GM20000 (cell line): ENCODE data around the gene CHST13.

Experiments
- DNase-seq: peaks from one replicate; pipeline ENCODE4 v3.0.0; 2012; ENCODE audit warnings: low spot score
- TF ChIP-seq, protein P1 (sequence below): IDR thresholded peaks from 2 replicates; pipeline ENCODE4 v1.5.1; 2012; ENCODE audit warnings: mild to moderate bottlenecking, control low read depth; ENCODE audit errors: extremely low read depth, missing control alignments

The CHST13 gene

DNA sequence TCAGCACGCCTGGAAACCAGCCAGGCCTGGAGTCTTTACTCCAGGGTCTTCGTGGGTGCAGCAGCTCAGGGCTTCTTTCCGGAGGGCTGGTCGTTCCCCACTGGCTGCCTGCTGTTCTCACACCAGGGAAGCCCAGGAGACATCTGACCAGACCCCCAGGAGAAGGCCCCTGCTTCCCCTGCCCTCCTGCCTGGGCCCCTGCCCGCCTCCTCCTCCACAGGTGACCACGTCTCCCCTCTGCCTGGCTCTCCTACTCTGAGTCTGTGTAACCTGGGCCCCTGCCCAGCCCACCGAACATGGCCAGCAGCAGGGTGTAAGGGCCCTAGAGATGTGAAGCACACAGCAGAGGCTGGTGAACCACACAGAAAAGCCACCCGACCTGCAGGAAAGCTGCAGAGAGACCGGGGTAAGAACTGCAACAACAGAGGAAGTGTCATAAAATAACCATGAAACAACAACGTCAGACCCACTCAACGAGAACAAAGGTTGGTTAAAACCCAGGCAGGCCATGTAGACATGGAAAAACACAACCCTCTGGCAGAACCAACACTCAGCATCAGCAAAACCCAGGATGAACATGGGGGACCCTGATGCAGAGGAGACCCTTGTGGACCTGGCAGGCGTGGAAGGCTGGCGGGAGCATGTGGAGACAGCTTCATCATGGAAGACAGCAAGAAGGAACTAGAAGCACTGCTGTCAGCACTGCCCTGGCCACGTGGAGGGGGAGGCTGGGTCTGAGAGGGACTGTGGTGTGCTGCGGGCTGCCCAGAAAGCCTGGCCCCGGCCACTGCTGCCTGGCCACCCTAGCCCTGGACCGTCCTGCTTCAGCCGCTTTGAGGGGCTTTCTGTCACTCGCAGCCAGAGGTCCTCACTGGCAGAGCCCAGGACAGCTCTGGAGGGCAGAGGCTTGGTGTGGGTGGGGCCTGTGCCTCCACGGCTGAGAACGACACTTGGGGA lies 26.8 kb upstream of the CHST13 start:
- no peak for DNase-seq
- TF ChIP-seq, protein P1, sequence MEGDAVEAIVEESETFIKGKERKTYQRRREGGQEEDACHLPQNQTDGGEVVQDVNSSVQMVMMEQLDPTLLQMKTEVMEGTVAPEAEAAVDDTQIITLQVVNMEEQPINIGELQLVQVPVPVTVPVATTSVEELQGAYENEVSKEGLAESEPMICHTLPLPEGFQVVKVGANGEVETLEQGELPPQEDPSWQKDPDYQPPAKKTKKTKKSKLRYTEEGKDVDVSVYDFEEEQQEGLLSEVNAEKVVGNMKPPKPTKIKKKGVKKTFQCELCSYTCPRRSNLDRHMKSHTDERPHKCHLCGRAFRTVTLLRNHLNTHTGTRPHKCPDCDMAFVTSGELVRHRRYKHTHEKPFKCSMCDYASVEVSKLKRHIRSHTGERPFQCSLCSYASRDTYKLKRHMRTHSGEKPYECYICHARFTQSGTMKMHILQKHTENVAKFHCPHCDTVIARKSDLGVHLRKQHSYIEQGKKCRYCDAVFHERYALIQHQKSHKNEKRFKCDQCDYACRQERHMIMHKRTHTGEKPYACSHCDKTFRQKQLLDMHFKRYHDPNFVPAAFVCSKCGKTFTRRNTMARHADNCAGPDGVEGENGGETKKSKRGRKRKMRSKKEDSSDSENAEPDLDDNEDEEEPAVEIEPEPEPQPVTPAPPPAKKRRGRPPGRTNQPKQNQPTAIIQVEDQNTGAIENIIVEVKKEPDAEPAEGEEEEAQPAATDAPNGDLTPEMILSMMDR: no peak

DNA sequence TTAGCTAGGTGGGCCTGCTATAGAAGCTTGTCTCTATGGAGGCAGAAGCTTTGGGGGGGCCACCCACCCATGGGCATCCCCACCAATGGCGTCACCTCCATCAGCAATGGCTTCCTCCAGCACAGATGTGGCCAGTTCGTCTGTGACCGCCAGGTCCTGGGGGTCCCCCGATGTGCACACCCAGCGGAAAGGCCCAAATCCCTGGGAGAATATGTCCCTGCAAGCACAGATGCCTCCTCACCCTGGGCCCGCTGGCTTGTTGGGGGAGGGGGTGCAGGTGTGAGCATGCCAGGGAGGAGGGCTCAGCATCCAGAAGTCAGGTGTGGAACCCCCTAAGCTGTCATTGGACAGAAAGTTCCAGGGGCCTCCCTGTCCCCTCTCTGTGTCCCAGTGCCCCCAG lies 26.0 kb upstream of the CHST13 start:
- TF ChIP-seq, protein P1: no peak
- DNase-seq: no peak

DNA sequence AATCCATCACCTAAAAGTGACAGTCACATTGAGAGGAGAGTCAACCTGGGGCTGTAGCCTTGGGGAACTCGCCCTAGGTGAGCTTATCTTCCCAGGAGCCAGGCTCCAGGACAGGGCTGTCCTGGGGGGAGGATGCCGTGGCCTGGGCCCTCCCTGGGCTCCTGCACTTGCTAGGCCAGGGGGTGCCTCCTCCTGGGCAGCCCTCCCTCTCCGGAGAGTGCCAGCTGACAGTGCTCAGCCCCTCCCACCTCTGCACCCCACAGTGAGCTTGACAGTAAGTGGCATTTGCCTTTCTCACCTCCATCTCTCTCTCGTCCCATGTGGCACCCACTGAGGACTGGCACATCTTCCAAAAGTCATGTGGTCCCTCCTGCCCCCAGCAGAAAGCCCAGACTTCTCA lies 25.5 kb upstream of the CHST13 start:
- TF ChIP-seq, protein P1: no peak
- DNase-seq: no peak

DNA sequence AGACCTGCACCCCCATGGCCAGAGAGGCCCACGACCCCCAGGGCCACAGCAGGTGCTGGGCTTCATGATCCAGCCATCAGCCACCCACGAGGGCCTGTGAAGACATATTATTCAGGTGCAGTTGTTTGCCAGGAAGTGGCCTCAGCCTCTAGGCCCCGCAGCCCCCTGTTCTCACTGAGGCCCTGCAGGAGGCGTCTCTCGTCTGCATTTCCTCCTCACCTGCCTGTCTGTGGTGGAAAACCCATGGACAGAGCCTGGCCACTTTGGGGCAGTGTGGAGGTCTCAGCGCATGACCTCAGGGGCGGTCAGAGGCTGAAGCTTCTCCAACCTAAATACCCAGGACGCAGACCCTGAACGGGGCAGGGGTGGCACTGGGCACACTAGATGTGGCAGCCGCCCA lies 25.0 kb upstream of the CHST13 start:
- TF ChIP-seq, protein P1: no peak
- DNase-seq: no peak

DNA sequence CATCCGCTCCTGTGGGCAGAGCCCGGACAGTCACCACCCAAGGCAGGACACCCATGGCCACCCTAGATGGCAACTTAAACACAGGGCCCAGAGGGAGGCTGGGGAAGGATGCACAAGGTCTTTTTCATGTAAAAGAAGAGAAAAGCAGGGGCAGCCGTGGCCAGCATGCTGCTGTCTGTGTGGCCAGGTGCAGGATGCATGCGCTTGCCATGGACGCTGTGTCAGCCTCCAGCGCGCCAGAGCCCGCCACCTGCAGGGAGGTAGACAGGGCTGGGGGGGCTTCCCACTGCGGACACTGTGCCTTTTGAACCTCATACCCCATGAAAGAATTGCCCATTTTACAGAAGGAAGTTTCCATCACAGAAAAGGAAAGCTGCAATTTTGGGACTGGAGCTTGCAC lies 24.6 kb upstream of the CHST13 start:
- TF ChIP-seq, protein P1: no peak
- no peak for DNase-seq

DNA sequence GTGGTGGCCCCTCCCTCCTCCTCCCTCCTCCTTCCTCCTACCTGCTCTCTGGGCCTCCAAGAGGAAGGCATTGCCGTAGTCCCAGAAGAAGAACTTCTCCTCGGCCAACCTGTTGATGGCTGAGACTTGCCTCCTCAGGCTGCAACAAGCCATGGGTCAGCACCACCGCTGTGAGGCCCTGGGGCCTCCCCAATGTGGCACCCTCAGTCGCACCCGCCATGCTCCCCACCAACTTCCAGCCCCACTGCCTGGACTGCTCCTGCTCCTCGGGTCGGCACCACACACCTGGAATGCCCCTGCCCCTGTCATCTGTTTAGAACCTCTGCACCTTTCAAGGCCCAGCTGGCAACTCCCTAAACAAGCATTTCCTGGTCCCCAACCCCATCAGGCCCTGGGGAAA lies 23.9 kb upstream of the CHST13 start:
- TF ChIP-seq, protein P1: no peak

DNA sequence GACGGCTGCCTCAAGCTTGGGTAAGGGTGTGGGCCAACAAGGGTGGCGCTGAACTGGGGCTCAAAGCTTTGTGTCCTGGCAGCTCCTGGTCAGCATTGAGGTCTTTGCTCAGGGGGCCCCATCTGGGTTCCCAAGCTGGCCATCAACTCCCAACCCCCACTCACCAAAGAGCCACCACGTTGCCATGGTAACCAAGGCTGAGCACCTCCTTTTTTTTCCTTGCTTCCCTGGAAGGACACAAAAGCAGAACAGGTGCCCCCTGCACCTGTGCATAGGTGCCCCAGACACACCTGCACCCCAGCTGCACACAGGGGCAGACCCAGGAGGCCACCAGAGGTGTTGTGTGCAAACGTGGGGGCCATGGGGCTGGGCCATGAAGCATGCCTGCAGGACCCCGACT lies 22.9 kb upstream of the CHST13 start:
- TF ChIP-seq, protein P1: no peak
- no peak for DNase-seq

More for the DNA sequence above, 23.9 kb upstream of the CHST13 start:
- DNase-seq: no peak
